ENCODE results near the gene TSHZ3.

The TSHZ3 gene

DNA sequence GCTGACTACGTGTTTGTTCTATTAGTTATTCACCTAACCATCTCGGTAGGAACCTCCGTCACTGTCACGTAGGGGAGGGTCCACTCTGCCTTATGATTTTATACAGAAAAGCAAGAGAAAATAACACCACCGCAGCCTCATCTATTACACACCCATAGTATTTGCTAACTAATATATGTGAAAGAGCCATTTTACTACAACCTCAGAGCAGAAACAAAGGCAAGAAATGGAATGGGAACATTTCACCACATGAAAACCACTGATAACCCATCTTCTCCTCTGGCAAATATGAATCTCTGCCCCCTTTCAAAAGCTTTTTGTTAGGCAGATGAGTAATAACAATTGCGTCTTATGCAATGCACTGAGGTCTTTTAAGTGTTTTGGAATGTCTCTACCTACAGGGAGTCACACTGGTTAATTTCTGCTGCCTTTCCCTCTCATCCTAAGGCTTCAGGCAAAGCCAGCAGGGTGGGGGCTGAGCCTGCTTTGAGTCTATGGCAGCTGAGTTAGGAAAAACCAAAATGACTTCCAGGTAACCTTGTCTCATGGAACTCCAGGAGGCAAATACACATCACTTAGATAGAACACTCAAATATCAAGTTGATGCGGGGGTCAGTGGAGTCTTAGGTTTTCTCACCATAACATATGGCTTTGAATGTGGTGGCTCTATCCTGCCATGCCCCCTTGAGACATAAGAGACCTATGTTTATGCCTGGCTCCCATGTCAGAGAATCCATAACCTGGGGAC lies 15.0 kb downstream of the TSHZ3 start:
- DNase-seq: no peak

GRCh38 chr19:31332096-31332495 lies 17.1 kb downstream of the TSHZ3 start:
- no peak for DNase-seq

DNA sequence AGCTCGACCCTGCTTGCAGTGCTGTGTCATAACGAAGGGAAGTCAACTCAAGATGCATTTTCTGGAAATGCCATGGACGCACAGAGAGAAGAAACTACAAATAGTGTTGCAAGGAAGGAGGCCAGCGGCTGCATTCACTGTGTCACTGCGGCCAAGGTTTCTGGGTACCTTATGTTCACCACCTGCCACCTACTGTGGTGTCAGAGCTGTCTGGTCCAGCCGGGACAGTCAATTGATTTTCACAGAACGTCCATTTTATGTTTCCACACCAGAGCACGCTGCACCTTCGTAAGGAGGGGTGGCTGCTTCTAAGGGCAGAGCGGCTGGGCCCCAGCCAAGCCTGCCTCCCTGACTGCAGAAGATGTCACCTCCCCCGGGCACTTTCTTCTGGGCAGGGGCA lies 17.7 kb downstream of the TSHZ3 start:
- DNase-seq: no peak

- no peak for DNase-seq
Measured at GRCh38 chr19:31330761-31331160, 18.5 kb downstream of the TSHZ3 start.

DNA sequence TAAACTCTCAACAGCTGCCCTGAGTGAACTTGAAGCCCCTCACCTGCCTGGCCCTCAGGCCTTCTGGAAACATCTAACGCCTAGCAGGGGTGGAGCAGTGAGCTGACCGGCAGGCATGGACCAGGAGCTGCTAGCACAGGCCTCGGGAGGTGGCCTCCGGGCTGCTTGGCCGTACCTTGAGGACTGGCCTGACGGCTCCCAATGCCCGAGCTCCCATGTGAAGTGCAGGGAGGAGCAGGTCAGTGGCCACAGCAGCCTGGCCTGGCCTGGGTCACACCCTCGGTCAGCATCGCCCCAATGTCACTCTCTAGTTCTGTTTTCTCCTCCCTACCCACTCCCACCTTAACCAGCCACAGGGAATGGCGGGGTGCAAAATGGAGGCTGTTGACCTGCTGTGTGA lies 19.0 kb downstream of the TSHZ3 start:
- no peak for DNase-seq

- DNase-seq: no peak
Measured at GRCh38 chr19:31329819-31330218, 19.4 kb downstream of the TSHZ3 start.

DNA sequence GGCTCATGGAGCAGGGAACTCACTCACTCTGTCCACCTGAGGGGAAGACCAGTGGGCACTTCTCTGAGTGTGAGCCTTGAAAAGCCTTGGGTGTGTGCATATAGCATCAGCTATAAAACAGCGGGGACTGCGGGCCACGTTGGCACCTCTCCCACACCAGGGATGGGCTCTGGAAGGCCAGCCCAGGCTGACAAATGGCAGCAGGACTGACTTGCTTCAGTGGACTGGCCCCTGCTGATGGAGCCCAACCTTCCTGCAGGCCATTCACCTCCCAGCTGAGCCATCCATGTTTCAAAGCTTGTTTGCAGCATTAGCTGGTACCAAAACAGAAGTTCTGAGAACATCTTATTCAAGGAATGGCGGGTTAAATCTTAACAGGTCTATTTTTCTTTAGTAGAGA lies 21.0 kb downstream of the TSHZ3 start:
- no peak for DNase-seq

- DNase-seq: no peak
Measured at GRCh38 chr19:31326329-31327028, 22.8 kb downstream of the TSHZ3 start.

- DNase-seq: no peak
Measured at GRCh38 chr19:31325342-31325741, 23.9 kb downstream of the TSHZ3 start.

DNA sequence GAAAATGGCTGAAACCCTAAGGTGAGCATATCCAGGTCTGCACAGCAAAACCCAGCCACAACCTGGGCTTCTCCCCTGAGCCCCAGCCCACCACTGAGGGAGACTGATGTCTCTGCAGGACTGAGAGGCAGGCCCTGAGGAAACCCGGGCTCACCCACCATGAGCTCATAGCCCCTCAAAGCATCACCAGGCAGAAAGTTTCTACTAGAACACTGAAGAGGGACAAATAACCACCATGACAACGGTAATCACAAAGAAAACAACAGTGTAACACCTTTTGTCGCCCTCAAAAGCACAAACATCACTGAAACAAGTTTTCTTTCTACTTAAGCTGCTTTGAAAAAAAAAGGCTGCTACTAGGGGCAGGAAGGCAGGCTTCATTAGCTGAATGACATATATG lies 29.8 kb downstream of the TSHZ3 start:
- no peak for DNase-seq

DNA sequence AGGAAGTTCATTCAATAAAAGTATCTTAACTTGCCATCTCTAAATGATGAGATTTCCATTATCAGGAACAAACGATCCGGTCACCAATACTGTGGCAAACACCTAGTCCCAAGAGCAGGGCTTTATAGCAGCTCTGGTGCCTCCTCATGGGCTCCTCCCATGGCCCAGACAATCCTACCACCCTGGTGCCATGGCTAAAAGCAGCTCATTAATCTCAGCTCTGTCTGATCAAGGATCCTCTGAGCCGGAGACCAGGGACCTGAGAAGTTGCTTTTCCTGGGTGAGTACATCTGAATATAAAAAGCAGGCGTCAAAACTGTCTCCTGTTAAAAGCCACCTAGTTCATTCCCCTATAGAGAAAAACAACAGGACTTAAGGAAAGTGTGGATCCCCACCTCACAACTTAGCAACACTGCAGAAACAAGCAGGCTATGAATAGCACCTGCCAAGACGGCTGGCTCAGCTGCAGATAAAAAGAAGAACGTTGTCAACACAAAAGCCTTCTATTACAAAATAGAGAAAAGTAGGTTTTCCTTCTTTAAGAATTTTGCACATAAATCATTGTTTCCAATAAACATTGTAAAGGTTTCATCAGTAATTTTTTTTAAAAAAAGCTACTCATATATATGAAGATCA lies 30.3 kb downstream of the TSHZ3 start:
- no peak for DNase-seq

DNA sequence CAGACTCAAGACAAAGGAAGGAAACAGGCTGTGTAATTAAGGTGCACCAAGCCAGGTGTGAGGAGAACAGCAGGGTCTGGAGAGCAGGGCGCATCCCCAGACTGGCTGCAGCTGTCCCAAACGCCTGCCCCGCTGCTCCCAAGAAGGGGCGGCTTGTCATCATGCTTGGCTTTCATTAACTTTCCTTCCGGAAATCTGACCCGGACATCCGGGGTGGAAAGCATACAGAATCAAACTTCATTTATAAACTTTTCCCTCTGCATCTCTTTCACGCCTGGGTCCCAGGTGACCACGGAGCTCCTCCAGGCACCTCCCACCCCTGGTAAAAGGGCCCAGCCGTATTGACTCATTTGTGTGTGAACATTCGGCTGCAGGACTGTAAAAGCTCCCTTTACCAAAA lies 31.7 kb downstream of the TSHZ3 start:
- DNase-seq: no peak

DNA sequence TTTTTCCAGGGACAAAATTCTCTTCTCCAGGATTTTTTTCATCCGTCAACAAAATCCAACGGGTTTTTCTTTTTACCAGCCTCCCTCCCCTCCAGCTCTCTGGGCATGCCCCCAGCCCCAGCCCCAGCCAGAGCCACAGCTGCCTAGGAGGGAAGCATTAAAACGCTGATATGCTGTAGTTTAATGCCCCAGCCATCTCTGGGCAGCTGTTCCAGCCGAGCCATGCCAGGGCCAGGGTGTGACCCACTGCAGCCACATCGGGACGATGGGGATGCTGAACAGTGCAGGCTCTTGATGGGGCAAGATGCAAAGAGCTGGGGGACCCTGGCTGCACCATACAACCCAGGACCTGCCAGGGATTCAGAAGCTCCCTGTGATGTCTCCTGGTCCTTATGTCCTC lies 32.1 kb downstream of the TSHZ3 start:
- DNase-seq: no peak

GRCh38 chr19:31316201-31316951 lies 32.9 kb downstream of the TSHZ3 start:
- no peak for DNase-seq

DNA sequence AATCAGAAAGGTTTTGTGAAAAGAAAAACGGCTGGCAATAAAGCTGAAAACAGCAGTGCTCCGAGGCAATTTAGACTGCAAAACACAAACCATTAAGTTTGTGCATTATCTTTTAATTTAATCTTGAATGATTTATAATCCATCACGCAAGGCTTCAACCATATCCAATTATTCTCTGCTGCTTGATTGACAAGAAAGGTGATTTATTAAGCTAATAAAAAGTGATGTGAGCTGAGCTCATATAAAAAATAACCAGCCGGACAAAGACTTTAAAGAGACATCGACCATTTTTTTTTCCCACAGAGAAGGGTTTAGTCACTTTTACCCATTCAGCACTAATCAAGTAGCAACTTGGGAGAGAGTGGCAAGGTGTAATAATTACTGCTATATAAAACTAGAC lies 33.6 kb downstream of the TSHZ3 start:
- DNase-seq: no peak

DNA sequence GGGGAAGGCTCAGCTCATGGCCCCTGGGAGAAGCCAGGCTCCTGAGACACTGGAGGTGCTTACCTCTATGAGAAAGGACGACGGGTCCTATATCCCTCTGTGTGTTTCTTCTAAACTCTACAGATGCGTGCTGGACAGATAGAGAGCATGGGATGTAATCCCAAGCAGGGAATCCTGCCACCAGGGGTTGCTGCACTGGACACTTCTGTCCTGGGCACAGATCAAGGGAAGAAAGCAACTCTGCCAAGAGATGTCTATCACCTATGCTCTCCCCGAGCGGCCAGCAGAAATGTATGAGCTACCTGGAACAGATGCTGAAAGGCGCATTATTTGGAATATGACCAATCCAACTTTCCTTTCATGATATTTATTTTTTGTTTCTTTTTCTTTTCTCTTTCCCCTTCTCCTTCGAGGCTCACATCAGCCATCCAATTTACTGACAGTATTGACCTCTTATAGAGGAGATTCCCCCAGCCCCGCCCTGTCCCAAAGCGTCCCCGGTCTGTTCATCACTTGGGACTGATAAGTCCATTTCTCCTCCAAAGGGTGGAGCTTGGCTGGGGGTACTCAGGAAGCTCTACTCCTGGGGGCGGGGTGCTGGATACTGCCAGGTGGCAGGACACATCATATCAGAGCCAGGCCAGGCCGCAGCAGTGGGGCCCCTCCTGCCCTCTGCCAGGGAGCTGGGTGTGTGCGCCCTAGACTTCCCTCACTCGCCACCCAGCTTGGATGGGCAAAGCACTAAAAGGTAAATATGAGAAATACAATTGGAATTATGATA lies 34.2 kb downstream of the TSHZ3 start:
- DNase-seq: no peak

DNA sequence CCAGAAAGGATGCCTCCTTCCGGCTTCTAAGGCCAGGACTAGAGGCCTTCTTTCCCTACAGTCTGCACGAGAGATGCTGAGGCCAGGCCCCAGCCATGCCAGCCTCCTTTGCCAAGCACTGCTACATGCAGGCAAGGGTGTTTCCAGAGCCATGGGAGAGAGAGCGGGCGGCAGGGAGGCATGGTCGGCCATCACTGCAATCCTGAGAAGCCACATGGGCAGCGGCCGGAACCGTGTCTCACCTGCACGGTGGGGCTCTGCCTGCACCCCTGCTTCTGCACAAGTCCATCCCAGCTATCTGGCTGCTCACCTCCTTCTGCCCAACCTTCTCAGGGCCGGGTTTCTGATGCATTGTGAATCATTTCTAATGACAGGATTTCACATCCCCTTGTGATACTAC lies 35.1 kb downstream of the TSHZ3 start:
- no peak for DNase-seq

- DNase-seq: no peak
Measured at GRCh38 chr19:31313291-31314030, 35.8 kb downstream of the TSHZ3 start.

- no peak for DNase-seq
Measured at GRCh38 chr19:31312677-31313244, 36.5 kb downstream of the TSHZ3 start.

DNA sequence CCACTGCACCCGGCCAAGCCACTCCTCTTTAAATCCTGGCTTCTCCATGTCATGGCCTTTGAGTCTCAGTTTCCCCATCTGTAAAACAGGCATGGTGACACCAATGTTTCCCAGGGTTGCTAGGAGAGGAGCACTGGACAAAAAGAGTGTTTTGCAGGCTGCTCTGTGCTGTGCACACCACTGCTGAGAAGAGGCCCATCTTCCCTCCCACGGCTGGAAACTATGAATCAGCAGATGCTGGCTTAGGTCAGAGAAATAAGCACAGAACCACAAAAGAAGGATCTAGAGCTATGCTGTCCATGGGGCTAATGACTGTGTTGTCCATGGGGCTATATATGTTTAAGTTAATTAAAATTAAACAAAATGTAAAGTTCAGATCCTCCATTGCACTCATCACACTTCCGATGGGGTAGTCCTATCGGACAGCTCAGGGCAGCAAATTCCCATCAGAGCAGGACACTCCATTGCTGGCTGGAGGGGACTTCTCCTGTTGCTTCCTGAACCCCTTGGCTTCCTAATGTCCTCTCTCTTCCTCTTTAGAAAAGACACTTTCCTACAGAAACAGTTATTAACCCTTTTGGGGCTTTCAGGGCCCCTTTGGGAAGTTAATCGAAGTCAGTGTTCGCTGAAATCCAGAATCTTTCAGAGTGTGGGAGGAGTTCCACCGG lies 37.1 kb downstream of the TSHZ3 start:
- peak; percentile 14 for DNase-seq

All from stimulated activated naive CD4-positive, alpha-beta T cell treated with Interleukin-2 at 50 U/mL for 16 hours (primary cell).